GM21576 (cell line): ENCODE data around the gene DQX1.

Experiments used
- ATAC-seq: cut with Tn5 transposase; IDR thresholded peaks from one replicate; pipeline ENCODE4 v1.9.1; 2021; ENCODE audit warnings: mild to moderate bottlenecking, moderate library complexity; ENCODE audit not compliant: unreplicated experiment

DQX1 gene

DNA sequence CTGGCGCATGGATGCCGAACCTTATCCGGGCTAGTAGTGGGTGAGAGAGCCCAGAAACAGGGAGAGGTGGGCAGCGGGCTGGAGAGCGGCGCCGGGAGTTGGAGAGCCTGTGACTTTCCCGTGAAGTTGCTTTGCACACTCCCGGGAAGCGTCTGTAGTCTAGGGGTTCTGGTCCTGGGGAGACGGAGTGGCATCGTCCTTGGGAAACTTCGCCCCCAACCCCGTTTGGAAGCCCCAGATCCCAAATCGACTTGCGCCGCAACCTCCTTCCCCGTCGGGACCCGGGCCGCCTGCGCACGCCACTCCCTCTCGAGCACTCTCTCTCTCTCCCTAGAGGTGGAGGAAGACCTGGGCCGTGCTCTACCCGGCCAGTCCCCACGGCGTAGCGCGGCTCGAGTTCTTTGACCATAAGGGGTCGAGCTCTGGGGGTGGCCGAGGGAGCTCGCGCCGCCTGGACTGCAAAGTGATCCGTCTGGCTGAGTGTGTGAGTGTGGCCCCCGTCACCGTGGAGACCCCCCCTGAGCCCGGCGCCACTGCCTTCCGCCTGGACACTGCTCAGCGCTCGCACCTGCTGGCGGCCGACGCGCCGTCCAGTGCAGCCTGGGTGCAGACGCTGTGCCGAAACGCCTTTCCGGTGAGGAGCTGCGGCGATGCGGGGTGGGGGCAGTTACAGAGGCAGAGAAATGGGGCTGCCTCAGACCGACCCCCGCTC lies 28.9 kb upstream of the DQX1 start:
- peak; percentile 31 for ATAC-seq

DNA sequence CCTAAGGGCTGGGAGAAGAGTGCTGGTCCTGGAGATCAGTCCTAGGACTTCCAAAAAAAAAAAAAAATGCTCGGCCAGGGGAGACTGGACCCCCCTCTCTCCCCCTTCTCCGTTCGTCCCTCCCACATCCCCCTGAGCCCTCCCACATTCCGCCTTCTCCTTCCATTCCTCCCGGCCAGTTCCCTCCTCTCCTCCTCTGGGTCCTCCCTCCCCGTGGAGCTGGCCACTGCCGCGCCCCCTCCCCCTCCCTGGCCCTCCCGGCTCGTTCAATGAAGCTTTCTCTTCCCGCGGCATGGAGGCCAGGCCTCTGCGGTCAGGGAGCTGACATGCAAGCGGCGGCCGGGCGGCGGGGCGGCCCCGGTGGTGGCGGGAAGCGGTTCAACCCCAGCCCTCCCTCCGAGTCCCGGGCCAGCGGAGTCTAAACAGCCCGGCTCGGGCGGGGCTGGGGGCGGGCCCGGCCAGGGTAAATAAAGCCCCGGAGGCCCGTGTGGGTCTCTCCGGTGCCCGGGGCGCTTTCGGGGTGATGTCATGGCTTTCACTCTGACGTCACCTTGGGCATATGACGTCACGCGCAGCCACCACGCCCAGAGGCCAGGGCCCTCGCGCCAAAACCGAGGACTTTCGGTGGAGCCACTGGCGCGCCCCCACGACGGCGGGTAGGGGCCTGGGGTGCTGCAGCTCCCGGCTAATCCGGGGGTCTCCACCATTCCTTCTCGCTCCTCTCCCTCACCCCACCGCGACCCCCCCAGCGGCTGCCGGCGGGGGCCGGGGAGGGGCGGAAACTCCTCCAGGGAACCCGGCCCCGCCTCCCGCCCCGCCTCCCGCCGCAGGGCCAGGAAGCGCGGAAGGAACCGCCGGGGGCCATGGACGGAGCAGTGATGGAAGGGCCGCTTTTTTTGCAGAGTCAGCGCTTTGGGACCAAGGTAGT lies 28.1 kb upstream of the DQX1 start, which contains the start of the genes DOK1 and LOXL3:
Gene DOK1, plus strand, starts transcription at position 829 of the 928 bp plus-strand sequence. Its CDS starts 35 bp downstream, at position 864.
Gene LOXL3, minus strand, starts transcription at position 51 of the 928 bp plus-strand sequence. CDS start 1,308 bp downstream, outside the sequence.
- ATAC-seq, result peak; percentile 48

DNA sequence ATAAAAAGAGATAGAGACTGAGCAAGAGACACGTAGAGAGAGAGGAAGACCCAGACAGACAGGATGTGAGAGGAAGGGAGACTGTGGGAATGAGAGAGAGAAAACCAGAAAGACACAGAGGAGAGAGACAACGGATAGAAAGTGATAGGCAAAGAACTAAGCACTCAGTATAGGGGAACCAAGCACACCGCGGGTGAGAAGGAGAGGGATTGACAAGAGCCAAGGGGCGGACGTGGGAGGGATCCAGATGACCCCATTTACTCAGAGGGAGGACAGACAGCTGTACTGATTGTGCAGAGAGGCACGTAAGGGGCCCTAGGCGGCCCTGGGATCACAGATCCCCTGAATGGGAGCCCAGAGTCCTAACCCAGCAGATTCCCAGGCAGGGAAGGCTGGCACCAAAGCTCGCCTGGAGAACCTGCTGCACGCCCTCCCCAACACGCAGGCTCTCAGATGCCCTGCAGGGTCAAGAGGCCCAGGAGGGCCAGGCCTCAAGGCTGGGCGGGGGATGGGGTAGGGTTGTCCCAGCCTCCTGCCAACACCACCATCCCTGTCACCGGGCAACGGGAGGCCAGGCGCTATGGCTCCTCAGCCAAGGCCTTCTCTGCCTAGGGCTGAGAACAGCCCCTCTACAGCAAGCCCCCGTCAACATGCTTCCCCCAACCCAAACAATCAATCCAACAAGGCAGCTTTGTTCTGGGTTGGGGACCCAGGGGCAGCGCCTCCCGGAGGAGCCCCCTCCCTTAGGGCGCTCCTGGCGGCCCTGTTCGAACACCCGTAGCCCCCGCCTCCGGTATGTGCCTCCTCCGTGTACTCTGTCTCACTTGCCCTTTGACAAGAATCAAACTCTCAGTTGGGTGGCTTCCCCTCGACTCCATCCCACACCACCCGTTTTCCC lies 27.1 kb upstream of the DQX1 start:
- ATAC-seq, result no peak

DNA sequence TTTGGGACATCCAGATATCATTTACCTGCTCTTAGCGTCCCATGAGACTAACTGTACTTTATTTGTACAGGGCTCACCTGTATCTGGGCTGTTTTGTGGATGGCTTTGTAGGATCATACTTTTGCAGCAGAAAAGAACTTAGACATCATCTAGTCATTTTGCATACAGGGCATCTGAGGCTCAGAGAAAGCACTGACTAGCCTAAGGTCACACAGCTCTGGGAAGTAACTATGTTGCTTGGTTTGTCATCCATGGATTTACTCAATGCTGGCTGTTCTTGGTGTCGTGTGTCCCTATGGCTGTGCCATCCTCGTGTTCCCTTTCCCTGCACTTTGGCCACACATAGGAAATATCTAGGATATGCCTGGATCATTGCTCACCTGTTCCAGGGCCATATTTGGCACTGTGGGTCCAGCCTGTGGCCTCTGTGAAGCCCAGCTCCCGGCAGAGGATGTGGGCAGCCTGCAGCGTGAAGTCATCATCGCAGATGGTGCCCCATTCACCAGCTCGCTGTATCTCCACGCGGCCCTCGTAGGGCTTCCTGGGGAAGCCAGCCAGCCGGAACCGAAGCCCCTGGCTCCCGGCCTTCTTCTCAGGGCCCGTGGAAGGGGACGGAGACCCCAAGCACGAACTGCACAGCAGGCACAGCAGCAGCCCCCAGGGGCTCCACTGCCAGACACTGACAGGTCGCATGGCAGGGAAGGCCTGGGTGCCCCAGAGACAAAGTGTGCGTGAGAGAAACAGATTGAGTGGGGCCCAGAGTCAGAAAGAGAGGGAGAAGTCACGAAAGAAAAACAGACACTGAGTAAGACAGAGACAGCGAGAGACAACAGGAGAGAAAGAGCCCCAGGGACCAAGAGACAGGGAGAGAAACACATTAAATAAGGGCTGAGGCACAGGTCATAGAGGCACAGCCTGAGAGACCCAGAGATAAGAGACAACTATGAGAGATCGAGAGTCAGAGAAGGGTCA lies 26.2 kb upstream of the DQX1 start:
- no peak for ATAC-seq

DNA sequence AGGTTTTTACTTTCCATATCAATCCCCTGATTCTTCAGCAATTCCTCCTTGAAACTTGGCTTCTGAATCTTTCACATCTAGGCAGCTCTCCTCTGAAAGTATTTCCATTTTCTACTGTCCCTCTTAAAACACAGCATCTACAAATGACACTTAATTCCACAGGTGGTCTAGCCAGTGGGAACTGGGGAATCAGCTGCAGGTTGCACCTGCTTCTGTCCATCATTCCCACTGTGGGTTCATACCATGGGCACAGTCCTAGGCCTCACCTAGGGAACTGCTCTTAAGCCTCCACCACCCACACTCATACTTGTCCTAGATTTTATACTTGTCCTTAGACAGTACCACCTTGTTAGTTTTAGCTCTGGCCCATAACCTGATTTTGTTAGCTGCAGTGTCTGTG lies 25.5 kb upstream of the DQX1 start:
- no peak for ATAC-seq

DNA sequence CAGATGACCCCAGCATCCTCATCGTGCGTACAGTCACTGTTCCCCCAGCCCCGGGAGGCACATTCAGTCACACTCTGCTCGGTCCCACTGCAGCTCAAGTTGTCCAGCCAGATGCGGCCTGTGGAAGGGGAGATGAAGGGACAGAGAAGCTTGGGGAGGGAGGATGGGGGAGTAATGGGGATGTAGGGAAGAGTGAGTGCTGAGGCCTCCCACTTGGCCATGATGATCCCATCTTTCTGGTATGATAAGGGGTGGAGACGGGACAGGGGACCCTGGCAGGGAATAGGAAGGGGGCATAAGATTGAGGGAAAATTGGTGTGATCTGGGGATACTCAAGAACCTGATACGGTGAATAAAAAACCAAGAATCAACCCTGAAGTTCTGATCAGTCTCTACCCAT lies 24.2 kb upstream of the DQX1 start:
- ATAC-seq, result no peak

DNA sequence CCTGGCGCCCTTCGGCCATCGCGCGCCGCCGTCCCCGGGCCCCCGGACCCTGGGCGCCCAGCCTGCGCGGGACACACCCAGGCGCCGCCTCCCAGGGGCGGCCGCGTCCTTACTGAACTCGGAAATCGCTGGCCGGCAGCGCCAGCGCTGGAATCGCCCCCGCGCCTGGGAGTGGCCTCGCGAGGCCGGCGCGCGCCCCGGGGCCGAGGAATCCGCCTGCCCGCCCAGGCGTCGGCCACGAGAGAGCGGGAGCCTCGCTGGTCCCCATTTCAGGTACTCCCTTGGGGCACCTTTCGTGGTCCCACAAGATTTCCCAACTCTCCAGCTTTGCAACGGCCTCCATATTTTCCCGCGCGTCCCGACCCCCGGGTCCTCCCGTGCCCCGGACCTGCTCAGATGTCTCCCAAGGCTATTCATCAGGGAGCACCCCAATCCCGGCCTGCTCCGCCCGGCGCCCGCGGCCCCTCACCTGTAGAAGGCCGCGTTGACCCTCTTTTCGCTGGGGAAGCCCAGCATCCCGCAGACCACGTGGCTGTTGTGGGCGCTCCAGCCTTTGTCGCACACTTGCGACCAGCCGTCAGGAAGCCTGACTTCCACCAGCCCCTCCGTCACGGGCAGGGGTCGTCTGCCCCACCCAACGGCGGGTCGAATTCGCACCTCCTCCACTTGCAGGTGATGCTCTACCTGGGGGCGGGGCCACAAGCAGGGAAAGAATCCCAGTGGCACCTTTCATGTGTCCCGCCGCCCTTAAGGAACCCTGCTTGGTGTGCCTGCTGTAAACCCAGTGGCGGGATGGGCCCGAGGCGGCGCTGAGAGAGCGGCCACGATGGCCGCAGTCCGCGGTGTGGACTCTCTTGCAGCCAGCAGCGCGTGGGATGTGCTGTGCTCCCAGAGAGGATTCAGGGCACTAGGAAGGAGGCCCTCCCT lies 23.1 kb upstream of the DQX1 start:
- no peak for ATAC-seq

DNA sequence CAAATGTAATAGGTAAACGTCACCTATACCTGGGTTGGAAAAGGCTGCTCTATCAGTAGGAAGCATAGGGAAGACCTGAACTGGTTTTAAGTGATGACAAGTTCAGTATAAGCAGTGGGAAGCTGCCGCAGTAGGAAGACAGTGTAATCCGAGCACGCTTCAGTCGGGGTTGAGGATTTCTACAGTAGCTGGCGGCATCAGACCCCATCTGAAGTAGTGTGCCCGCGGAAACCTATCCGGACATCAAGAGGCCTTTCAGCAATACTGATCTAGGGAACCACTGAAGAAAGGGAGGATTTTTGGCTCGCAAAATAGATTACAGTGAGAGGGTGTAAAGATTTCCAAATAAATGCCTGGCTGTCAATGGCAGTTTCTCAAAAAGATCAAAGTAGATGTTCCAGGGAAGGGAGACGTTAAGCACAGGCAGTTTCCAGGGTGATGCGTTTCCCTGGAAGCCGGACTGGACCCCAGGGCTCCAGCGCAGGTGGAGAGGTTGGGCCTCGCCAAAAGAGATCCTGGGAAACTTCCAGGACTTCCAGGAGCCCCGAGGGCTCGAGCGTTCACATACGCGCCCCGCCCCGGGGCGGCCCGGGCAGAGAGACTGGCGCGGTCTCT lies 22.4 kb upstream of the DQX1 start:
- ATAC-seq, result no peak

DNA sequence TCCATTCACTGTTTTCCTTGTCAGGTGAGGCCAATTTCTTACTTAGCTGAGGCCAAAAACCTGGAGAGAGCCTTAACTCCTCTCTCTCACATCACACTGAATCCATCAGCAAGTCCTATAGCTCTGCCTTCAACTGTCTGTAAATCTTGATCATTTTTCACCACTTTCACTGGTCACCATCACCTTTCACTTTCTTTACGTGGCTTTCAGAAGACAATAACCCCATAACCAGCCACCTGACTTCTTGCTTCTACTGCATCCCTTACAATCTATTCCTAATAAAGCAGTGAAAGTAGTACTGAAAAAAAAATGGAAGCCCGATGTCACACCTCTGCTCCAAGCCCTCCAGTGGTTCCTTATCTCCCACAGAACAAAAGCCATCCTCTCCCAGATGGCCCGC lies 20.0 kb upstream of the DQX1 start:
- ATAC-seq, result no peak

DNA sequence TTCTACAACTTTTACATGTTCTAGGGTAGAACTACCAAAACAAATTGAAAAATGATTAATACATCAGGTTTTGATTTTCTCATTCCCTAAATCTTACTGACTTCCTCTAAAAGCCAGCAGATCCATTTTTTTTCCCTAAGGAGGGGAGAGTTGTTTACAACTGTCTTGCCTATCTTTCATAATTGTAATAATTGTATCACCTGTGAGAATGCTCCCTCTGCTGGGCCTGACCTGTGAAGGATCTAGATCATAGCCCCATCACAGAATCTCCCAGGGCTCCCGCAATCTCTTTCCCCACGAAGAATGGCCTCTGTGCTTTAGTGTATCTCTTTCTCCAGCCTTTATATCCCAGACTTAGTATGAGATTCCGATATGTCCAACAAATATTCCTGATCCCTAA lies 18.6 kb upstream of the DQX1 start:
- ATAC-seq, result no peak

DNA sequence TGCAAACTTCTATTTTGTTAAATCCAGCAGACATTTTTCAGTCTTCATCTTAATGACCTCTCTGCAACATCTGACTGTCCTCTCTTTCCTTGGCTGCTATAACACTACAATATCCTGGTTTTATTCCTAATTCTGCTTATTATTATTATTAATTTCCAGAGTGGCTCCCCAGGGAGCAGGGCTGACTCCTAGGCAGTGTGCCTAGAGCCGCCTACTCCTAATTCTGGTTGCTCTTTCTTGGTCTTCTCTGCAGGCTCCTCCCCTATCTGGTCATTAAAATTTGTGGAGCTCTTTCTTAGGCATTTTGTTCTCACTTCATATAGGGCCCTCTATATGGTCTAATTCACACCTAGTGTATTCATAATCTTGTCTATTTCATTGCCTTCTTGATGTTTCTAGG lies 16.9 kb upstream of the DQX1 start:
- no peak for ATAC-seq

DNA sequence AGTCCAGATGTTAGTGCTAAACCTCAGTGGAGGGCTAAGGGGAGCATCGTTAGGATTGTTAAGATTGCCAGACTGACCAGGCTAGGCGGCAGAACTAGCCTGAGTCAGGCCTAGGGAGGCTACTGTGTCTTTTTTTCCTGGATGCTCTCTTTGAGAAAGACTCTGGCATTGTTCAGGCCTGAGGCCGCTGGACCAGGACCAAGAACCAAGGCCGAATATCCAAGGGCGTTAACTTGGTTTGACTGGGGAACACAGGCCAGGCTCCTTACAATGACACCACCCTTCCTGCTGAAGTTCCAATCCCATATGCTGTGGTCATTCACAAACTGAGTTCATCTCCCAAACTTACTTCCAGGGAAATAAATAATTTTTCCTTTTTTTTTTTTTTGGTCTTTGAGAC lies 14.3 kb upstream of the DQX1 start:
- no peak for ATAC-seq

DNA sequence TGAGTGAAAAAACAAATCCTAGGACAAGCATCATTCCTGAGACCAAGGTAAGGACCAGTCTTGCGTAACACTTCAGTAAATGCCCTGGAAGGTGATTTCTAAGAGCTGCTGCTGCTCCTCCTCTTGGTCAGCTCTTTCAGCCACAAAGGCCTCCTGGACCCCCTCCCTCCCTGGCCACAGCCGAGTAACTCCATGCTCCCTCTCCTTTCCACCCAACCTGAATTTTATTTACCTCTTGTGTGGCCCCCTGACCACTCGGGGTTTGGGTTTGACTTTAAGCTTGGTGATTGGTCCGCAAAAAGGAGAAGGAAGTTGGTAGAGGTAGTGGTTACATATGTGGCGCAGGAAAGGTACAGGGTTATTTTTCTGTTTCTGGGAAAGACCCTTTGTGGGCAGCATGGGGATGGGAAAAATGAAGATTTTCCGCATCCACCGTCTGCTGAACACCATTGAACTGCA lies 12.9 kb upstream of the DQX1 start:
- no peak for ATAC-seq

DNA sequence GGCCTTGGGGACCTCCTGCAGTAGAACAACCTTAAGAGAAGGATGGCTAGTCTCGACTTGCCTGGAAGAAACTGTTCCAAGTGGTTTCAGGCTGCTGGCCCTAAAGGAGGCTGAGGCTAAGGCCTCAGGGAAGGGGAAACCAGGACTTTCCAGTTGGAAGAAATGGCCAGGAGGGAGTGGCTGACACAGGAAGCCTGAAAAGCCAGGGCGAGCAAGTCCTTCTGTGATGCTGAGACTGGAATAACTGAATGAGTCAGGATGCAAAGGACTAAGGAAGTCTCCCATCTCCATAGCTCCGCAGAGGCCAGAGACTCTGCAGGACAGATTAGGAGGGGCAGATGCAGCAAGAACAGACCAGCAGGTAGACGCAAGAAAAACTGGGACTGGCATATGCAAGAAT lies 11.1 kb upstream of the DQX1 start:
- ATAC-seq, result no peak

DNA sequence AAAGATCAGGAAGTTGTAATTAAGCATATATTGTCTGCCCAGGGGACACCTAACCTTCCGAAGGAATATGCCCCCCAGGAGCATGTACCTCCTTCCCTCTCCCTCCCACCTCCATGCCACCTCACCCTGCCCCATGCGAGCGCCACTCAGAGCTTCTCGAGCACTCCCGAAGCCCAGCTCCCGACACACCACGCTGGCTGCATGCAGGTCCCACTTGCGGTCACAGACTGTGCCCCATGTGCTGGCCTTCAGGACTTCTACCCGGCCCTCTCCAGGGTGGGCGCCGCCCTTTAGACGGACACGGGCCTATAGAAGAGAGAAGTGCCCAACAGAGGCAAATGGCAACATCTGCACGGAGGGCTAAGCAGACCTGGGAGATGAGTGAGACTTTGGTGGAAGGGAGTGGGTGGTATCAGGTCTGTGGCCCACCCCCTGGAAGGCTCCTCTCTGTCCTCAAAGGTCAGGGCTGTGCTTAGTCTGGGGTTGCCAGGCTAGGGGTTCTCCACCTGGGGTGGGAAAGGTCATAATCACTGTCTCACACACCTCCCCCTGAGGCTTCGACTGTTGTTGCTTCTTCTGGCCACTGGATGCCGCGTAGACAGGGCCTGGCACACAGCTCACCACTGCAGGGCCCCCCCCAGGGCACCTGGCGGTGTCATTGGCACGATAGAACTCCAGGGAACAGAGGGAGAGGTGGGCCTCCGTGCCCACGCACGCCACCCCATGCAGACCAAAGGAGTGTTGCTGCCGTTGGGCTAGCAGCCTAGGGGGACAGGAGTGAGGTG lies 10.3 kb upstream of the DQX1 start:
- ATAC-seq, result no peak

DNA sequence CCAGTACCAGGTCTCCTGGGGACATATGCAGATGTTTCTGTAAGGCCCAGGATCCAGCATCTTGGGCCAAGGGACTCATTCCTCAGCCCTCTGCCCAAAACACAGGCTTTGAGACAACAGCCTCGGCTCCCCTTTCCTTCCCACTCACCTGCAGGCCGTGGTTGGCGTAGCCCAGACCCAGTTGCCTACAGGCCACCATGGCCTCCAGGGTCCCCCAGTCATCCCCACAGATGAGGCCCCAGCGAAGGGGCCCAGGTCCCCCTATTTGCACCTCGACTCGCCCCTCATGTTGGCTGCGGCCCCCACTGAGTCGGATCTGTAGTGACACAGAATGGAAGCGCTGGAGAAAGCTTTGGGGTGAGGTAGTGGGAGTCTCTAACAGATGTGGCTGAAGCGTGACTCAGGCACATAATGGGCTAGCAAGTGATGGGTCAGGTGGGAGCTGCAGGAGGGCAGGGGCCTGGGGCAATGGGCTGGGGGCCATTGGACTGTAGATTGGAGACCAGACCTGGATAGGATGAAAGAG lies 9.5 kb upstream of the DQX1 start:
- ATAC-seq, result no peak

DNA sequence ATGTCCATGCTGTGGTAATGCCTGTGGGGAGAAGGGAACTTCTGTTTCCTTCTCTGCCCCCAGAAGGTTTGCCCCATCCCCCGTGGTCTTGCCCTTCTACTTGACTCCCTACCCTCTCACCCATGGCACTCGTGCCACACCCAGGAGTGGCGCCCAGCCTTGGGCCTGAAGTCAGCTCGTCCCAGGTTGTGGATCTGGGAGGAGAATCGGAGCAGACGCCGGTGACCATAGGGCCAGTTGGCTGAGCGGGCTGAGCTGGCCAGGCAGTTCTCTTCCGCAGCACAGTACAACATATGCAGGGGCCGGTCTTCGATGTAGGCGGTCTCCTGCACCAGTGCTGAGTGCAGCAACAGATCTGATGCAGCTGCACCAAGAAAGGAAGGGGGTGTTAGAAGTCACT lies 8.4 kb upstream of the DQX1 start:
- ATAC-seq, result no peak
